ENCODE measurements around the gene PRKD1. TPM values are rescaled to one million over a fixed set of nuclear protein-coding genes. Genes with fewer than 3 reads are reported as not detected.
"Not testable (repeated sequence)": the region's sequence is repeated elsewhere in the genome, so short reads cannot be mapped to it uniquely, and the experiment has no call there.

PRKD1 gene
- total RNA-seq, 2 donors from 2014 or later, result 4.2 to 6.3 TPM

GRCh38 chr14:29721586-29721985 lies 206.1 kb downstream of the PRKD1 start:
- DNase-seq (no peak), ATAC-seq (no peak)
- intact Hi-C loops (cut with DNase I), result no loop called here

GRCh38 chr14:29717901-29718300 lies 209.7 kb downstream of the PRKD1 start:
- intact Hi-C loops (cut with DNase I), result no loop called here
- ATAC-seq (no peak), DNase-seq (no peak)

DNA sequence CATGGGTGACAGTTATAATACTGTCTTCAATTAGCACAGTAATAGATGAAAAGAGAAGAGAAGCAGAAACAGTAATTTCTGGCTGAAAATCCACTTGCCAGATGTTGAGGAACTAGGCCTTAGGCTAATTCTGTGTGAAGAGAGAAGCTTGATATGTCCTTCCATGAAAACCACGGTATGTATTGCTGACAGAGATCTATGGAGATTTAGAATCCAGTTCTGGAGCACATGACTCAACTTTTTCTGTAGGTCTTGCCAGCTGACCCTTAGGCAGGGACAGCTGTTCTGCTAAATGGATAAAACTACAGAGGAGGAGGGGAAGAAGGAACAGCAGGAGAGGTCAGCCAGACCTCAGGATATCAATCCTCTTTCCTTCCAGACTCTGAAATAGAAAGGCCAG lies 211.5 kb downstream of the PRKD1 start:
- DNase-seq (no peak), ATAC-seq (peak in 1 of 2 donors; percentile 39)
- intact Hi-C loops (cut with DNase I), result no loop called here

DNA sequence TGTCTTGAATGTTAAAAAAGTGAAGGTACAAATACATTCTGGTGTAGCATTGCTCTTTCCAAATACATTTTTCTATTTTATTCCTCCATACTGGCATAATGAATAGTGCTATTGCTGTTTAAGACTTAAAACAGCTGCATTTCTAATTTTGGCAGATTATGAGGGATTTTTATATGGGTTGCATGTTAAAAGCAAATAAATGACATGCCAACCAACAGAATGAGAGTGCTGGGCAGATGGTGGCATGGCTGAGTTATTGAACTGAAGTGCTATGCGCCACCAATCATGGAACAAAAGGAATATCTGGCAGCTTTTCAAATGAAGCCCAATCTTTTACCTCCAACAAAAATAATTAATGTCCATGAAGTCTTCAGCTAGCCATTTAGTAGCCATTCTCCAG lies 215.0 kb downstream of the PRKD1 start:
- no peak for DNase-seq
- intact Hi-C loops (cut with DNase I), result no loop called here
- no peak for ATAC-seq

GRCh38 chr14:29710015-29710414 lies 217.6 kb downstream of the PRKD1 start:
- no peak for ATAC-seq
- DNase-seq, result no peak
- intact Hi-C loops (cut with DNase I), result no loop called here

DNA sequence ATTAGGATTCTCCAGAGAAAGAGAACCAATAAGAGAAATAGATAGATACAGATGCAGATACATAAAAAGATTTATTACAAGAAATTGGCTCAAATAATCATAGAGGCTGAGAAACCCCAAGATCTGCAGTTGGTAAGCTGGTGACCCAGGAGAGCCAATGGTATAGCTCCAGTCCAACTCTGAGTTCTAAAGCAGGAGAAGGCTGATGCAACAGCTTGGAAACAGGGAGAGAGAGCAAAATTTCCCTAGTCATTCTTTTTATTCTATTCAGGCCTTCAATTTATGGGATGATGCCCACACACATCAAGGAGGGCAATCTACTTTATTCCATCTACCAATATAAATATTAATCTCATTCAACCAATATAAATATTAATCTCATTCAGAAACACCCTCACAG lies 218.2 kb downstream of the PRKD1 start:
- DNase-seq (no peak), ATAC-seq (no peak)
- intact Hi-C loops (cut with DNase I), result no loop called here

DNA sequence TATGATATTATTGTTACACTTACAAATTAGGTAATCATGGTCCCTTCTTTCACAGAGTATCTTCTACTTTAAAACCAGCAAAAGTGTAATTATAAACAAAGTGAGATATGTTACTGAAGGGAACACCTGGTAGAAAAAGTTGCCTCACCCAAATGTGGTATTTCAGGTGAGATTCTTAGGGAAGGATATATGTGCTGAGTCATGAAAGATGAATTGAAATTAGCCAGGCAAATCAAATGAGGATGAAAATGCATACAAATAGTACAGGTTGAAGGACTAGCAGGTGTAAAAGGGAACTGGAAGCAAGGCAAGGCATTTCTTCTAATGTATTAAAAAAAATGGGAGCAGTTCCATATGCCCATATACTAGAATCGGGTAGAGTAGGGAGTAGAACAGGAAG lies 220.9 kb downstream of the PRKD1 start:
- DNase-seq (no peak), ATAC-seq (no peak)
- intact Hi-C loops (cut with DNase I), result no loop called here

GRCh38 chr14:29705801-29706200 lies 221.8 kb downstream of the PRKD1 start:
- DNase-seq (no peak), ATAC-seq (no peak)
- intact Hi-C loops (cut with DNase I), result no loop called here

- intact Hi-C loops (cut with DNase I); ATAC-seq; DNase-seq: not testable (repeated sequence)
These were observed 238.1 kb downstream of the PRKD1 start for GRCh38 chr14:29689597-29689996.

GRCh38 chr14:29687866-29688265 lies 239.8 kb downstream of the PRKD1 start:
- intact Hi-C loops (cut with DNase I), result no loop called here
- no peak for ATAC-seq

GRCh38 chr14:29687071-29687765 lies 240.4 kb downstream of the PRKD1 start:
- intact Hi-C loops (cut with DNase I), result no loop called here
- ATAC-seq, result no peak

More at GRCh38 chr14:29687866-29688265, 239.8 kb downstream of the PRKD1 start:
- no peak for DNase-seq

DNA sequence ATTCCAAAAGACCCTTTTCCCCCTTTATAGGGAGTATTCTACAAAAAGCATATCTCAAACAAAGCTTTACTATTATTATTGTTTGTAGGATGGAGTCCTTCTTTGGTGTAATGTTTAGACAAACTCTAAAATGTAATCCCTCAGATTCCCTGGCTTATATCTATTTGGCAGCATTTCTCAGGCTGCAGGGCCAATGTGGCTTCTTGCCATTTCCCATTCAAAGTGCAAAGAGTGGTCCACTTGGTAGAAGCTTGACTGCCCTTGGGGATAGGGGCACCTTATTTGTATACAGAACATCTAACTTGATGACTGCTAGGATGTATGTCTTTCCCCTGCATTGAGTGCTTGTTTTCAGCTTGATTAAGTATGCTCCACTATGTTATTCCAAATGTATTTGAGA lies 242.7 kb downstream of the PRKD1 start:
- ATAC-seq (no peak), DNase-seq (no peak)
- intact Hi-C loops (cut with DNase I), result no loop called here

More at GRCh38 chr14:29687071-29687765, 240.4 kb downstream of the PRKD1 start:
- DNase-seq, result no peak

DNA sequence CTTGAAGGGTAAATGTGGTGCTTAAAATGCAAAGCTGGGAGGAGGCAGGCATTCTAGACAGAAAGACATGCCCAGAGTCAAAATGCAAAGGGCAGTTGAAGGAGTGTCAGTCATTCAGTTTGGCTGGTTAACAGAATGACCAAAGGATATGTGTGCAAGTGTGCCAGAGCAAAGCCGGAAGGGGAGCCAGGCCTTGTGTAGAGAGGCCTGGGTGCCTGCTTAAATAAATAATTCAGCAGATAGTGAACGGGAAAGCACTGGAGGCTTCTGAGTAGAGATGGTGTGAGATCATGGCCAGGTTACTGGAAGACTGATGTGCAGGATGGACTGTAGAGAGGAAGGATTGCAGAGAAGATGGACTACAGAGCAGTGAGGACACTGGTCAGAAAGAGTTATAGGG lies 244.9 kb downstream of the PRKD1 start:
- intact Hi-C loops (cut with DNase I), result no loop called here
- no peak for ATAC-seq

GRCh38 chr14:29681316-29681715 lies 246.3 kb downstream of the PRKD1 start:
- no peak for ATAC-seq
- intact Hi-C loops (cut with DNase I), result no loop called here
- DNase-seq, result no peak

More for the DNA sequence above, 244.9 kb downstream of the PRKD1 start:
- DNase-seq, result no peak

GRCh38 chr14:29674566-29675285 lies 252.9 kb downstream of the PRKD1 start:
- DNase-seq (no peak), ATAC-seq (no peak)
- intact Hi-C loops (cut with DNase I), result no loop called here

DNA sequence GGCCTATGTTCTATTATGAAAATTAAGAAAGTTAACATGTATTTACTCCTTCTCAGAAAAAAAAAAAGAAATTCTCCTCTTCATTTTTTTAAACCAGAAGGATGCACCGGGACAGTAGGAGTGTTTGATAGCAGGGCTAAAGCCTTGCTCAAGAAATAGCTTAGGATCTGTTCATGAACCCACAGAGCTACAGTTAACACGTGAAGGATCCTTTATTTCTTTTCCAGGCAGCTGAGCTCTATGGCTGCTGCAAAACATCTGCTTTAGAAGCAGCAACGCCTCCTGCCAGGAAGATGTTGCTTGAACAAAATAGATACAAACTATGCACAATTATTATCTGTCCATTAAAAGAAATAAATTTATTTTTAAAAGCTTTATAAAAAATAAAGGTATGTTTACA lies 254.8 kb downstream of the PRKD1 start:
- intact Hi-C loops (cut with DNase I), result no loop called here
- no peak for DNase-seq
- ATAC-seq, result no peak

DNA sequence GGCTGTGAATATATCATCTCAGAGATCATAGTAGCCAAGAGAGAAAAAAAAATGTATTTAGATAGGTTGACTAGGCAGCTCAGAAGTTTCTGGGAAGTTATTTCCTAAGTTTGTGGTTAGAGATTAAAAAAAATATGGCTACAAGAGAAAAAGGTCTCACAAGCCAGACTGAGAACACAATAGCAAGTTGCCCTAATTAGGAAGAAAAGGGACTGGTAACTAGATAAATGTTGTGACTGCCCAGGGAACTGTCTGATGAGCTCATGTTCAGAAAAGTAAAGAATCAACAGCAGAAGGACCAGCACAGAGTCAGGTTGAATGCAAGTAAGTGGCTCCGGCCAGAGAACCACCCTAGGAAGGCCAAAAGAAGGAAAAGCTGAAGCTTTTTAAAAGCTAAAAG lies 256.6 kb downstream of the PRKD1 start:
- DNase-seq (no peak), ATAC-seq (peak in 1 of 2 donors; percentile 67)
- intact Hi-C loops (cut with DNase I), result no loop called here

DNA sequence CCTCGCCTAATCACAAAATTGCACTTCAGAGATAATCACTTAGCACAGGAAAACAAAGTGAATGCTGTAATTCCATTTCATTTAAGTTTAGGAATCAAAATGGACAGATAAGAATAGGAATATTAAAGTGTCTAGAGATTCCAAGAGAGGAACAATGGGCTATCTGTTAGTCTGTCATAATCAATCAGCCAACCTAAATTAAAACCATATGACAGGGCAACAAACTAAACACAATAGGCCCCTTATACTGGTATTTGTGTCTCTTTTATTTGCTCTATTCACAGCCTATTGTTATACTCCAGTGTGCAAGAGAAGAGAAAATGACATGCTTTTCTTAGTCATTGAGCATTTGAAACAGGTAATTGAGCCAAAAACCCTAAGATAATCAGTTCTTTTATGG lies 259.4 kb downstream of the PRKD1 start:
- DNase-seq (no peak), ATAC-seq (no peak)
- intact Hi-C loops (cut with DNase I), result no loop called here

GRCh38 chr14:29664515-29664914 lies 263.1 kb downstream of the PRKD1 start:
- ATAC-seq (no peak), DNase-seq (no peak)
- intact Hi-C loops (cut with DNase I), result no loop called here

- intact Hi-C loops (cut with DNase I), result no loop called here
- peak; percentile 61 to 80 for ATAC-seq
These were observed 264.3 kb downstream of the PRKD1 start for GRCh38 chr14:29663281-29663801.

More at GRCh38 chr14:29663281-29663801, 264.3 kb downstream of the PRKD1 start:
- no peak for DNase-seq
